GM18909 (cell line): Measurements from ENCODE around the gene USH1C.

Experiments
- ATAC-seq: cut with Tn5 transposase; IDR thresholded peaks from one replicate; pipeline ENCODE4 v1.9.1; 2021; ENCODE audit warnings: mild to moderate bottlenecking; ENCODE audit not compliant: unreplicated experiment, poor library complexity

Gene USH1C

GRCh38 chr11:17544181-17544622 lies at the start of gene USH1C:
USH1C (minus strand) TSS chr11:17544416; CDS start chr11:17544307, 109 bp downstream.
- ATAC-seq: no peak

GRCh38 chr11:17593466-17594245 lies 49.4 kb upstream of the USH1C start:
- no peak for ATAC-seq

- no peak for ATAC-seq
Observed at GRCh38 chr11:17591293-17591692, 47.1 kb upstream of the USH1C start.

- no peak for ATAC-seq
Observed at GRCh38 chr11:17590463-17590862, 46.2 kb upstream of the USH1C start.

- no peak for ATAC-seq
Observed at GRCh38 chr11:17588721-17589120, 44.5 kb upstream of the USH1C start.

GRCh38 chr11:17588166-17588565 lies 44.0 kb upstream of the USH1C start:
- ATAC-seq: no peak

- no peak for ATAC-seq
Observed at GRCh38 chr11:17585911-17586695, 41.9 kb upstream of the USH1C start.

- no peak for ATAC-seq
Observed at GRCh38 chr11:17581732-17582053, 37.5 kb upstream of the USH1C start.

GRCh38 chr11:17581036-17581731 lies 37.0 kb upstream of the USH1C start:
- ATAC-seq: no peak

GRCh38 chr11:17580271-17580670 lies 36.1 kb upstream of the USH1C start:
- no peak for ATAC-seq

GRCh38 chr11:17579451-17579850 lies 35.2 kb upstream of the USH1C start:
- no peak for ATAC-seq

- ATAC-seq: no peak
Observed at GRCh38 chr11:17578958-17579357, 34.7 kb upstream of the USH1C start.

GRCh38 chr11:17578296-17578695 lies 34.1 kb upstream of the USH1C start:
- no peak for ATAC-seq

GRCh38 chr11:17575431-17576425 lies 31.5 kb upstream of the USH1C start:
- no peak for ATAC-seq

- ATAC-seq: no peak
Observed at GRCh38 chr11:17574141-17575091, 30.2 kb upstream of the USH1C start.

GRCh38 chr11:17573526-17573925 lies 29.3 kb upstream of the USH1C start:
- ATAC-seq: no peak

- no peak for ATAC-seq
Observed at GRCh38 chr11:17572791-17573460, 28.7 kb upstream of the USH1C start.

- no peak for ATAC-seq
Observed at GRCh38 chr11:17572359-17572690, 28.1 kb upstream of the USH1C start.
